Measurements from ENCODE around the gene PDE5A.

DNA sequence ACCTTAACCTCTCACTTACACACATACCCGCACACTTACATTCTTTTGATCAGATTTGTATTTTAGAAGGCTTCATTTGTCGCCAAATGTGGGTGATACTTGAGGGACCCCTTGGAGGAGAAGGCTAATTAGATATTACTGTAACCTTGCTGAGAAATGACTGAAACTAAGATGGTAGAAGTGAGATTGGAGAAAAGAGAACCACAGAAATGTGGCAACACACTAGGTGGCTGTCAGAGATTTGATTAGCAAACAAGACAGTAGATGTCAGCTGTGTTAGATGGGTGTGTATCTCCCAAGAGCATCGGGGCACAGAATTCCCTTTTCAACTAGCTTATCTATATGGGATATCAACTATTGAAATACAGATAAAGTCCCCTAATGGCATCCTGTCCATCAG lies 157.3 kb downstream of the PDE5A start:
- TF ChIP-seq ZNF324 (tag by site-specific recombination; IDR thresholded peaks at IDR 0.05) (no peak), CTCF (tag by site-specific recombination; IDR thresholded peaks at IDR 0.05) (no peak), ZNF138 (tag by site-specific recombination; IDR thresholded peaks at IDR 0.05; ENCODE audit: borderline replicate concordance) (no peak), RBAK (tag by site-specific recombination; IDR thresholded peaks at IDR 0.05) (no peak)

All from HEK293 (cell line).